ENCODE results near the gene CSF1R.

- TF ChIP-seq, protein P1, sequence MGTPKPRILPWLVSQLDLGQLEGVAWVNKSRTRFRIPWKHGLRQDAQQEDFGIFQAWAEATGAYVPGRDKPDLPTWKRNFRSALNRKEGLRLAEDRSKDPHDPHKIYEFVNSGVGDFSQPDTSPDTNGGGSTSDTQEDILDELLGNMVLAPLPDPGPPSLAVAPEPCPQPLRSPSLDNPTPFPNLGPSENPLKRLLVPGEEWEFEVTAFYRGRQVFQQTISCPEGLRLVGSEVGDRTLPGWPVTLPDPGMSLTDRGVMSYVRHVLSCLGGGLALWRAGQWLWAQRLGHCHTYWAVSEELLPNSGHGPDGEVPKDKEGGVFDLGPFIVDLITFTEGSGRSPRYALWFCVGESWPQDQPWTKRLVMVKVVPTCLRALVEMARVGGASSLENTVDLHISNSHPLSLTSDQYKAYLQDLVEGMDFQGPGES (IDR thresholded peaks at IDR 0.05; ENCODE audit: low read depth, low read length) = no peak
- TF ChIP-seq CTCF (IDR thresholded peaks at IDR 0.05) (no peak), EZH2phosphoT487 (IDR thresholded peaks at IDR 0.05; ENCODE audit: borderline replicate concordance, low read depth) (no peak), NRF1 (IDR thresholded peaks at IDR 0.05; ENCODE audit: low read depth, low read length) (no peak), CHD2 (IDR thresholded peaks at IDR 0.05; ENCODE audit: low read length, partially characterized antibody) (no peak), RAD21 (IDR thresholded peaks at IDR 0.05; ENCODE audit: low read length) (no peak), FOSL2 (IDR thresholded peaks at IDR 0.05; ENCODE audit: borderline replicate concordance, low read depth) (peak; percentile 69; the same call in 1 of the 2 replicates), POLR2AphosphoS5 (IDR thresholded peaks at IDR 0.05; ENCODE audit: low read depth, low read length) (no peak), RFX5 (IDR thresholded peaks at IDR 0.05; ENCODE audit: low read length) (no peak), EP300 (IDR thresholded peaks at IDR 0.05; ENCODE audit: borderline replicate concordance in 1 of 2, low read depth in 1 of 2, low read length in 1 of 2) (no peak), TAF1 (IDR thresholded peaks at IDR 0.05; ENCODE audit: borderline replicate concordance, low read depth, low read length) (no peak), YY1 (IDR thresholded peaks at IDR 0.05; ENCODE audit: low read depth) (no peak), MXI1 (IDR thresholded peaks at IDR 0.05; ENCODE audit: low read depth, low read length) (no peak)
- TF ChIP-seq, protein P2, sequence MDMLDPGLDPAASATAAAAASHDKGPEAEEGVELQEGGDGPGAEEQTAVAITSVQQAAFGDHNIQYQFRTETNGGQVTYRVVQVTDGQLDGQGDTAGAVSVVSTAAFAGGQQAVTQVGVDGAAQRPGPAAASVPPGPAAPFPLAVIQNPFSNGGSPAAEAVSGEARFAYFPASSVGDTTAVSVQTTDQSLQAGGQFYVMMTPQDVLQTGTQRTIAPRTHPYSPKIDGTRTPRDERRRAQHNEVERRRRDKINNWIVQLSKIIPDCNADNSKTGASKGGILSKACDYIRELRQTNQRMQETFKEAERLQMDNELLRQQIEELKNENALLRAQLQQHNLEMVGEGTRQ (IDR thresholded peaks at IDR 0.05; ENCODE audit: borderline replicate concordance, low read depth, low read length) = no peak
Measured at GRCh38 chr5:150052956-150053712, 33.2 kb downstream of the CSF1R start.
